ENCODE results near the gene ARRDC4. TPM values are rescaled to one million over a fixed set of nuclear protein-coding genes. Genes with fewer than 3 reads are reported as not detected.

ARRDC4 gene
- total and polyA plus RNA-seq, 2 of the 8 experiments (the other 6 are each of a cell fraction or from before 2014, with no cell fraction given) = 3.5 to 3.8 TPM

DNA sequence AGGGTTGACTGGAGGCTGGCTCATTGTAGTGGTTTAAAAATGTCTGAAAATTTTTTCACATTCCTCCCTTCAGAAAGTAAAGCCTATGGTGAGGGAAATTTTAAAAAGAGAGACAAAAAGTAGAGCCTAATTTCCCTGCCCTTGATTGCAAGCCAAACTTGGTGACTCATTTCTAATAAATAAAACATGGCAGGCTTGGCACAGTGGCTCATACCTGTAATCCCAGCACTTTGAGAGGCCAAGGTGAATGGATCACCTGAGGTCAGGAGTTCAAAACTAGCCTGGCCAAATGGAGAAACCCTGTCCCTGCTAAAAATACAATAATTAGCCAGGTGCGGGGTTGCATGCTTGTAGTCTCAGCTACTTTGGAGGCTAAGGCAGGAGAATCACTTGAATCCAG, 18.9 kb upstream of the ARRDC4 start (continued):
- TF ChIP-seq, protein P1, sequence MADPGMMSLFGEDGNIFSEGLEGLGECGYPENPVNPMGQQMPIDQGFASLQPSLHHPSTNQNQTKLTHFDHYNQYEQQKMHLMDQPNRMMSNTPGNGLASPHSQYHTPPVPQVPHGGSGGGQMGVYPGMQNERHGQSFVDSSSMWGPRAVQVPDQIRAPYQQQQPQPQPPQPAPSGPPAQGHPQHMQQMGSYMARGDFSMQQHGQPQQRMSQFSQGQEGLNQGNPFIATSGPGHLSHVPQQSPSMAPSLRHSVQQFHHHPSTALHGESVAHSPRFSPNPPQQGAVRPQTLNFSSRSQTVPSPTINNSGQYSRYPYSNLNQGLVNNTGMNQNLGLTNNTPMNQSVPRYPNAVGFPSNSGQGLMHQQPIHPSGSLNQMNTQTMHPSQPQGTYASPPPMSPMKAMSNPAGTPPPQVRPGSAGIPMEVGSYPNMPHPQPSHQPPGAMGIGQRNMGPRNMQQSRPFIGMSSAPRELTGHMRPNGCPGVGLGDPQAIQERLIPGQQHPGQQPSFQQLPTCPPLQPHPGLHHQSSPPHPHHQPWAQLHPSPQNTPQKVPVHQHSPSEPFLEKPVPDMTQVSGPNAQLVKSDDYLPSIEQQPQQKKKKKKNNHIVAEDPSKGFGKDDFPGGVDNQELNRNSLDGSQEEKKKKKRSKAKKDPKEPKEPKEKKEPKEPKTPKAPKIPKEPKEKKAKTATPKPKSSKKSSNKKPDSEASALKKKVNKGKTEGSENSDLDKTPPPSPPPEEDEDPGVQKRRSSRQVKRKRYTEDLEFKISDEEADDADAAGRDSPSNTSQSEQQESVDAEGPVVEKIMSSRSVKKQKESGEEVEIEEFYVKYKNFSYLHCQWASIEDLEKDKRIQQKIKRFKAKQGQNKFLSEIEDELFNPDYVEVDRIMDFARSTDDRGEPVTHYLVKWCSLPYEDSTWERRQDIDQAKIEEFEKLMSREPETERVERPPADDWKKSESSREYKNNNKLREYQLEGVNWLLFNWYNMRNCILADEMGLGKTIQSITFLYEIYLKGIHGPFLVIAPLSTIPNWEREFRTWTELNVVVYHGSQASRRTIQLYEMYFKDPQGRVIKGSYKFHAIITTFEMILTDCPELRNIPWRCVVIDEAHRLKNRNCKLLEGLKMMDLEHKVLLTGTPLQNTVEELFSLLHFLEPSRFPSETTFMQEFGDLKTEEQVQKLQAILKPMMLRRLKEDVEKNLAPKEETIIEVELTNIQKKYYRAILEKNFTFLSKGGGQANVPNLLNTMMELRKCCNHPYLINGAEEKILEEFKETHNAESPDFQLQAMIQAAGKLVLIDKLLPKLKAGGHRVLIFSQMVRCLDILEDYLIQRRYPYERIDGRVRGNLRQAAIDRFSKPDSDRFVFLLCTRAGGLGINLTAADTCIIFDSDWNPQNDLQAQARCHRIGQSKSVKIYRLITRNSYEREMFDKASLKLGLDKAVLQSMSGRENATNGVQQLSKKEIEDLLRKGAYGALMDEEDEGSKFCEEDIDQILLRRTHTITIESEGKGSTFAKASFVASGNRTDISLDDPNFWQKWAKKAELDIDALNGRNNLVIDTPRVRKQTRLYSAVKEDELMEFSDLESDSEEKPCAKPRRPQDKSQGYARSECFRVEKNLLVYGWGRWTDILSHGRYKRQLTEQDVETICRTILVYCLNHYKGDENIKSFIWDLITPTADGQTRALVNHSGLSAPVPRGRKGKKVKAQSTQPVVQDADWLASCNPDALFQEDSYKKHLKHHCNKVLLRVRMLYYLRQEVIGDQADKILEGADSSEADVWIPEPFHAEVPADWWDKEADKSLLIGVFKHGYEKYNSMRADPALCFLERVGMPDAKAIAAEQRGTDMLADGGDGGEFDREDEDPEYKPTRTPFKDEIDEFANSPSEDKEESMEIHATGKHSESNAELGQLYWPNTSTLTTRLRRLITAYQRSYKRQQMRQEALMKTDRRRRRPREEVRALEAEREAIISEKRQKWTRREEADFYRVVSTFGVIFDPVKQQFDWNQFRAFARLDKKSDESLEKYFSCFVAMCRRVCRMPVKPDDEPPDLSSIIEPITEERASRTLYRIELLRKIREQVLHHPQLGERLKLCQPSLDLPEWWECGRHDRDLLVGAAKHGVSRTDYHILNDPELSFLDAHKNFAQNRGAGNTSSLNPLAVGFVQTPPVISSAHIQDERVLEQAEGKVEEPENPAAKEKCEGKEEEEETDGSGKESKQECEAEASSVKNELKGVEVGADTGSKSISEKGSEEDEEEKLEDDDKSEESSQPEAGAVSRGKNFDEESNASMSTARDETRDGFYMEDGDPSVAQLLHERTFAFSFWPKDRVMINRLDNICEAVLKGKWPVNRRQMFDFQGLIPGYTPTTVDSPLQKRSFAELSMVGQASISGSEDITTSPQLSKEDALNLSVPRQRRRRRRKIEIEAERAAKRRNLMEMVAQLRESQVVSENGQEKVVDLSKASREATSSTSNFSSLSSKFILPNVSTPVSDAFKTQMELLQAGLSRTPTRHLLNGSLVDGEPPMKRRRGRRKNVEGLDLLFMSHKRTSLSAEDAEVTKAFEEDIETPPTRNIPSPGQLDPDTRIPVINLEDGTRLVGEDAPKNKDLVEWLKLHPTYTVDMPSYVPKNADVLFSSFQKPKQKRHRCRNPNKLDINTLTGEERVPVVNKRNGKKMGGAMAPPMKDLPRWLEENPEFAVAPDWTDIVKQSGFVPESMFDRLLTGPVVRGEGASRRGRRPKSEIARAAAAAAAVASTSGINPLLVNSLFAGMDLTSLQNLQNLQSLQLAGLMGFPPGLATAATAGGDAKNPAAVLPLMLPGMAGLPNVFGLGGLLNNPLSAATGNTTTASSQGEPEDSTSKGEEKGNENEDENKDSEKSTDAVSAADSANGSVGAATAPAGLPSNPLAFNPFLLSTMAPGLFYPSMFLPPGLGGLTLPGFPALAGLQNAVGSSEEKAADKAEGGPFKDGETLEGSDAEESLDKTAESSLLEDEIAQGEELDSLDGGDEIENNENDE (IDR thresholded peaks at IDR 0.05; ENCODE audit: insufficient replicate concordance, low read length) = no peak
- TF ChIP-seq FOSL1 (IDR thresholded peaks at IDR 0.05; ENCODE audit: insufficient read depth, low read depth, low read length) = no peak
- TF ChIP-seq NRF1 (IDR thresholded peaks at IDR 0.05; ENCODE audit: low read depth, low read length) = no peak
- TF ChIP-seq GTF2F1 (IDR thresholded peaks at IDR 0.05; ENCODE audit: borderline replicate concordance, low read depth, low read length) = no peak
- no peak for TF ChIP-seq SP4 (IDR thresholded peaks at IDR 0.05; ENCODE audit: low read length)

Data from H1 (cell line).